HCT116 (cell line): ENCODE data around the gene FLACC1.

Experiments used
- EZH2phosphoT487 ChIP-seq: fragments of 200-600 bp; IDR thresholded peaks from 2 replicates; pipeline ENCODE4 v1.6.1; 2018; ENCODE audit warnings: antibody characterized with exemption, borderline replicate concordance
- RAD21 ChIP-seq: IDR thresholded peaks from 2 replicates; pipeline ENCODE4 v1.6.1; 2012; ENCODE audit warnings: low read depth, mild to moderate bottlenecking
- TCF7L2 ChIP-seq: IDR thresholded peaks from 2 replicates; pipeline ENCODE4 v1.7.0; 2011; ENCODE audit warnings: borderline replicate concordance, inconsistent platforms; ENCODE audit not compliant: insufficient read depth, insufficient read length; ENCODE audit errors: extremely low read depth
- YY1 ChIP-seq: IDR thresholded peaks from 2 replicates; pipeline ENCODE4 v1.6.1; 2011; ENCODE audit warnings: low read length, low read depth, moderate library complexity, mild to moderate bottlenecking; ENCODE audit not compliant: insufficient replicate concordance; ENCODE audit errors: extremely low read depth
- TF ChIP-seq, protein P1 (sequence below), 3 experiments: fragments of 200-600 bp in 1 of 3; sonication (generic) in 1 of 3; IDR thresholded peaks in 2 of 3; conservative IDR thresholded peaks in 1 of 3; 2 replicates each; pipeline ENCODE4 v1.5.1; 2012 to 2017; ENCODE audit warnings: low read depth in 2 of 3, low read length in 2 of 3, antibody characterized with exemption in 1 of 3, borderline replicate concordance in 1 of 3, control low read depth in 1 of 3, mild to moderate bottlenecking in 1 of 3, mixed read lengths in 1 of 3, mixed run types in 1 of 3, moderate library complexity in 1 of 3; ENCODE audit not compliant: insufficient read depth in 1 of 3
- TF ChIP-seq, protein P2 (sequence below): IDR thresholded peaks from 2 replicates; pipeline ENCODE4 v1.6.1; 2012

DNA sequence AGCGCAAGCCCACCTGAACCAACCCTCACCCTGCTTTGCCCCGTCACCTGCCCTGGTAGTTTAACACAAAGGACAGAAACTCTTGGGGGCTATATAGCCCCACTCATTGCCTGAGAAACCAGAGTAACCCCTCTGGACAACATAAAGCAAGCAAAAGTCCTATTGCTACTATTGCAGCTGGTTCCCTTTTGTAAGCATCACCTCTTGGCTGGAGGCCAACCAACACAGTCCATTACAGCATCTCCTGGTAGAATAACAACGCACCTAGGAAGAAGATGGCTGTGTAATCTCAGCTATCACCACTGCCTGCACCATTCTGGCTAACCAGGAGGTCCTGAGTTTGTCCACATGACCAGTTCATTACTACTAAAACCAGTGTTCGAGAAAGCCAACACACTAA lies 36.4 kb downstream of the FLACC1 start:
- TF ChIP-seq, protein P1, sequence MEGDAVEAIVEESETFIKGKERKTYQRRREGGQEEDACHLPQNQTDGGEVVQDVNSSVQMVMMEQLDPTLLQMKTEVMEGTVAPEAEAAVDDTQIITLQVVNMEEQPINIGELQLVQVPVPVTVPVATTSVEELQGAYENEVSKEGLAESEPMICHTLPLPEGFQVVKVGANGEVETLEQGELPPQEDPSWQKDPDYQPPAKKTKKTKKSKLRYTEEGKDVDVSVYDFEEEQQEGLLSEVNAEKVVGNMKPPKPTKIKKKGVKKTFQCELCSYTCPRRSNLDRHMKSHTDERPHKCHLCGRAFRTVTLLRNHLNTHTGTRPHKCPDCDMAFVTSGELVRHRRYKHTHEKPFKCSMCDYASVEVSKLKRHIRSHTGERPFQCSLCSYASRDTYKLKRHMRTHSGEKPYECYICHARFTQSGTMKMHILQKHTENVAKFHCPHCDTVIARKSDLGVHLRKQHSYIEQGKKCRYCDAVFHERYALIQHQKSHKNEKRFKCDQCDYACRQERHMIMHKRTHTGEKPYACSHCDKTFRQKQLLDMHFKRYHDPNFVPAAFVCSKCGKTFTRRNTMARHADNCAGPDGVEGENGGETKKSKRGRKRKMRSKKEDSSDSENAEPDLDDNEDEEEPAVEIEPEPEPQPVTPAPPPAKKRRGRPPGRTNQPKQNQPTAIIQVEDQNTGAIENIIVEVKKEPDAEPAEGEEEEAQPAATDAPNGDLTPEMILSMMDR (IDR thresholded peaks at IDR 0.05 in 2 of 3, conservative IDR thresholded peaks at IDR 0.05 in 1 of 3; ENCODE audit: borderline replicate concordance in 1 of 3, insufficient read depth in 1 of 3, low read depth in 2 of 3, low read length in 2 of 3): no peak
- TF ChIP-seq, protein P2, sequence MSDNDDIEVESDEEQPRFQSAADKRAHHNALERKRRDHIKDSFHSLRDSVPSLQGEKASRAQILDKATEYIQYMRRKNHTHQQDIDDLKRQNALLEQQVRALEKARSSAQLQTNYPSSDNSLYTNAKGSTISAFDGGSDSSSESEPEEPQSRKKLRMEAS: no peak
- no peak for TF ChIP-seq YY1
- TF ChIP-seq EZH2phosphoT487: no peak
- TF ChIP-seq TCF7L2: no peak
- no peak for TF ChIP-seq RAD21
